GM15510 (cell line): Measurements from ENCODE around the gene PIAS3.

Source experiments
- POLR2A ChIP-seq: IDR thresholded peaks from 3 replicates; pipeline ENCODE4 v1.6.1; 2011; ENCODE audit warnings: borderline replicate concordance; ENCODE audit not compliant: insufficient read length; ENCODE audit errors: extremely low read depth

Gene PIAS3

GRCh38 chr1:145886816-145887215 is 27.9 kb upstream of the PIAS3 start:
- no peak for TF ChIP-seq POLR2A

- TF ChIP-seq POLR2A = no peak
These were observed 27.5 kb upstream of the PIAS3 start for GRCh38 chr1:145886390-145886789.

- no peak for TF ChIP-seq POLR2A
These were observed 26.9 kb upstream of the PIAS3 start, which contains the start of gene ANKRD35 for GRCh38 chr1:145885738-145886287. Gene ANKRD35 (minus strand): TSS chr1:145885866. CDS start chr1:145885758, 108 bp downstream.

GRCh38 chr1:145884675-145885074 is 25.8 kb upstream of the PIAS3 start:
- TF ChIP-seq POLR2A = no peak

GRCh38 chr1:145879775-145880174 is 20.9 kb upstream of the PIAS3 start:
- no peak for TF ChIP-seq POLR2A

GRCh38 chr1:145878724-145879123 is 19.8 kb upstream of the PIAS3 start:
- no peak for TF ChIP-seq POLR2A

GRCh38 chr1:145877923-145878486 is 19.1 kb upstream of the PIAS3 start:
- no peak for TF ChIP-seq POLR2A

GRCh38 chr1:145874646-145875045 is 15.8 kb upstream of the PIAS3 start:
- TF ChIP-seq POLR2A = no peak

GRCh38 chr1:145871994-145872924 is 13.4 kb upstream of the PIAS3 start:
- TF ChIP-seq POLR2A = no peak

GRCh38 chr1:145868232-145868631 is 9.4 kb upstream of the PIAS3 start:
- TF ChIP-seq POLR2A = no peak

GRCh38 chr1:145863282-145864018 is 4.6 kb upstream of the PIAS3 start:
- no peak for TF ChIP-seq POLR2A

- peak; percentile 57 for TF ChIP-seq POLR2A
These were observed 676 bp upstream of the PIAS3 start for GRCh38 chr1:145859491-145860023.

- TF ChIP-seq POLR2A = no peak
These were observed 512 bp downstream of the PIAS3 start for GRCh38 chr1:145858238-145858900.

GRCh38 chr1:145857170-145857569 is 1.7 kb downstream of the PIAS3 start:
- TF ChIP-seq POLR2A = no peak
